GM12878 (cell line): ENCODE data around the gene CNGA1. TPM values are rescaled to one million over a fixed set of nuclear protein-coding genes. Genes with fewer than 3 reads are reported as not detected.

ENCODE experiments used
- ATAC-seq: fragments of 200-7000 bp; cut with Tn5 transposase; 3 replicates; pipeline ENCODE4 v1.9.1; 2020; ENCODE audit warnings: mild to moderate bottlenecking, moderate library complexity
- BruUV-seq: library from RNA; stranded (reverse); fragments of 400-500 nt; replicated peaks from 2 replicates; lab custom pipeline; 2021; lab: Mats Ljungman, UMichigan
- CTCF ChIA-PET: fragments of 300-600 bp; sonication (Branson Sonifier 250); formaldehyde crosslinking; extraction: SDS; loops from one replicate; lab custom pipeline; 2021; ENCODE audit warnings: inconsistent platforms; lab: Yijun Ruan, JAX
- POLR2A ChIA-PET: fragments of 350-600 bp; formaldehyde crosslinking; extraction: SDS; loops from one replicate; lab custom pipeline; 2021; ENCODE audit warnings: inconsistent platforms; lab: Charles Lee
- RAD21 ChIA-PET: fragments of 300-600 bp; sonication (Branson Sonifier 250); formaldehyde crosslinking; loops from one replicate; lab custom pipeline; 2023; ENCODE audit warnings: antibody characterized with exemption; ENCODE audit not compliant: unreplicated experiment; lab: Charles Lee
- SMC1A ChIA-PET: fragments of 300-600 bp; sonication (Branson Sonifier 250); formaldehyde crosslinking; loops from one replicate; lab custom pipeline; 2023; ENCODE audit not compliant: unreplicated experiment, uncharacterized antibody; lab: Charles Lee
- DNase-seq: peaks from one replicate; pipeline ENCODE4 v3.0.0-alpha.2; 2011; ENCODE audit warnings: low read depth, low spot score
- FAIRE-seq: peaks from 3 replicates; lab custom pipeline; 2011; peaks lifted over from hg19 to GRCh38; lab: Jason Lieb, UNC
- H2AFZ ChIP-seq: 2 replicates; pipeline ENCODE4 v1.6.0; 2011; ENCODE audit warnings: low read depth, low read length, control low read depth; ENCODE audit not compliant: control insufficient read depth
- H3K27ac ChIP-seq: 2 replicates; pipeline ENCODE4 v1.5.1; 2011; ENCODE audit warnings: control low read depth; ENCODE audit not compliant: control insufficient read depth, insufficient read depth
- H3K27me3 ChIP-seq, 2 experiments: replicated peaks in 1 of 2; 2 replicates each; pipeline versions ENCODE4 v1.6.0 to v1.6.1; 2011; ENCODE audit warnings: low read length in 1 of 2; ENCODE audit not compliant: control insufficient read depth in 2 of 2, insufficient read depth in 2 of 2
- H3K36me3 ChIP-seq, 2 experiments: 2 replicates each; pipeline ENCODE4 v1.5.1; 2011; ENCODE audit warnings: low read length in 1 of 2; ENCODE audit not compliant: control insufficient read depth in 2 of 2, insufficient read depth in 2 of 2
- H3K4me1 ChIP-seq: 2 replicates; pipeline ENCODE4 v1.6.1; 2011; ENCODE audit warnings: mild to moderate bottlenecking, low read length, moderate library complexity, mixed read lengths; ENCODE audit not compliant: control insufficient read depth, insufficient read depth
- H3K4me2 ChIP-seq: 2 replicates; pipeline ENCODE4 v1.6.0; 2011; ENCODE audit warnings: control low read depth; ENCODE audit not compliant: control insufficient read depth, insufficient read depth
- H3K4me3 ChIP-seq: fragments of 200-600 bp; sonication (generic); 2 replicates; pipeline ENCODE4 v1.5.1; 2016
- H3K79me2 ChIP-seq: 2 replicates; pipeline ENCODE4 v1.6.0; 2011; ENCODE audit warnings: low read length; ENCODE audit not compliant: control insufficient read depth, insufficient read depth
- H3K9ac ChIP-seq: 2 replicates; pipeline ENCODE4 v1.8.0; 2011; ENCODE audit warnings: low read length, control low read depth, mixed read lengths; ENCODE audit not compliant: control insufficient read depth, insufficient read depth
- H3K9me3 ChIP-seq: replicated peaks from 3 replicates; pipeline ENCODE4 v1.5.1; 2011; ENCODE audit warnings: mild to moderate bottlenecking, low read length; ENCODE audit not compliant: control insufficient read depth, insufficient read depth
- H4K20me1 ChIP-seq: 2 replicates; pipeline ENCODE4 v1.6.0; 2011; ENCODE audit not compliant: control insufficient read depth, insufficient read depth
- ATF3 ChIP-seq: IDR thresholded peaks from 2 replicates; pipeline ENCODE4 v1.6.1; 2011; ENCODE audit warnings: low read depth, mild to moderate bottlenecking, low read length, moderate library complexity, borderline replicate concordance; ENCODE audit errors: extremely low read depth
- ATF7 ChIP-seq: fragments of 450-650 bp; IDR thresholded peaks from 2 replicates; pipeline ENCODE4 v1.6.1; 2016; ENCODE audit warnings: low read depth, mild to moderate bottlenecking
- BCL3 ChIP-seq: IDR thresholded peaks from 2 replicates; pipeline ENCODE4 v1.6.1; 2011; ENCODE audit warnings: borderline replicate concordance, low read depth, mild to moderate bottlenecking, moderate library complexity, low read length; ENCODE audit not compliant: insufficient read depth, poor library complexity, severe bottlenecking
- CBFB ChIP-seq: IDR thresholded peaks from 2 replicates; pipeline ENCODE4 v1.6.1; 2016; ENCODE audit warnings: antibody characterized with exemption, low read depth
- CEBPB ChIP-seq, 2 experiments: fragments of 150-350 bp in 1 of 2; IDR thresholded peaks; 2 replicates each; pipeline ENCODE4 v1.6.1; 2012 to 2014; ENCODE audit warnings: low read depth in 2 of 2, low read length in 2 of 2, borderline replicate concordance in 1 of 2, inconsistent platforms in 1 of 2
- EGR1 ChIP-seq, 2 experiments: IDR thresholded peaks; 1 replicate in 1 of 2; 2 replicates in 1 of 2; pipeline ENCODE4 v1.6.1; 2011 to 2012; ENCODE audit warnings: low read depth in 2 of 2, low read length in 2 of 2, borderline replicate concordance in 1 of 2, mild to moderate bottlenecking in 1 of 2, moderate library complexity in 1 of 2
- IKZF2 ChIP-seq, 2 experiments: fragments of 450-650 bp; IDR thresholded peaks; 2 replicates each; pipeline ENCODE4 v1.6.1; 2017; ENCODE audit warnings: mild to moderate bottlenecking in 2 of 2, moderate library complexity in 2 of 2
- KAT2A ChIP-seq: conservative IDR thresholded peaks from 2 replicates; pipeline ENCODE4 v1.6.1; 2011; ENCODE audit warnings: low read depth, low read length; ENCODE audit not compliant: control insufficient read depth
- NKRF ChIP-seq: fragments of 450-650 bp; conservative IDR thresholded peaks from 2 replicates; pipeline ENCODE4 v1.6.1; 2017; ENCODE audit warnings: mild to moderate bottlenecking, moderate library complexity
- POLR2A ChIP-seq: IDR thresholded peaks from 2 replicates; pipeline ENCODE4 v1.6.1; 2011; ENCODE audit warnings: low read depth, mild to moderate bottlenecking, low read length
- POLR2AphosphoS2 ChIP-seq: IDR thresholded peaks from 2 replicates; pipeline ENCODE4 v1.6.1; 2011; ENCODE audit warnings: low read depth, mild to moderate bottlenecking, low read length, improper control_type of control experiment, moderate library complexity
- SMC3 ChIP-seq: IDR thresholded peaks from 2 replicates; pipeline ENCODE4 v1.6.1; 2011; ENCODE audit warnings: low read length, improper control_type of control experiment, borderline replicate concordance
- SRF ChIP-seq, 2 experiments: IDR thresholded peaks; 2 replicates each; pipeline ENCODE4 v1.6.1; 2011; ENCODE audit warnings: low read depth in 2 of 2, low read length in 2 of 2, mild to moderate bottlenecking in 1 of 2, moderate library complexity in 1 of 2
- STAT1 ChIP-seq: fragments of 450-650 bp; conservative IDR thresholded peaks from 2 replicates; pipeline ENCODE4 v1.6.1; 2014; ENCODE audit warnings: antibody characterized with exemption, mild to moderate bottlenecking
- SUPT20H ChIP-seq: IDR thresholded peaks from 2 replicates; pipeline ENCODE4 v1.6.1; 2011; ENCODE audit warnings: low read depth, mild to moderate bottlenecking, low read length, moderate library complexity, borderline replicate concordance; ENCODE audit not compliant: control insufficient read depth
- TCF12 ChIP-seq: IDR thresholded peaks from 2 replicates; pipeline ENCODE4 v1.6.1; 2011; ENCODE audit warnings: low read depth, mild to moderate bottlenecking, low read length
- USF2 ChIP-seq: IDR thresholded peaks from 2 replicates; pipeline ENCODE4 v1.6.1; 2011; ENCODE audit warnings: low read depth, low read length, improper control_type of control experiment, borderline replicate concordance
- WGBS: methylation state at CpG from one replicate; pipeline ENCODE4 v1.1.6; 2016; ENCODE audit warnings: low lambda C conversion rate; ENCODE audit not compliant: insufficient replicate concordance, insufficient coverage; ENCODE audit errors: missing lambda C conversion rate; 5-methylcytosine and 5-hydroxymethylcytosine counted together
- in situ Hi-C: fragments of 300-500 bp; cut with MboI; formaldehyde crosslinking; loops from 9 replicates; pipeline ENCODE4 v1.14.3; 2018; ENCODE audit warnings: mixed read lengths
- intact Hi-C: fragments of 100-400 bp; cut with micrococcal nuclease; formaldehyde crosslinking; loops from one replicate; pipeline ENCODE4 v1.14.2; 2022; ENCODE audit not compliant: unreplicated experiment
- polyA plus RNA-seq, 11 experiments: library from polyadenylated mRNA; depleted of rRNA in 4 of 11; unstranded in 6 of 11; stranded (reverse) in 5 of 11; fragments of >200 nt; fragmentation: Nextera tagmentation in 4 of 11; fragmentation: Illumina TruSeq in 1 of 11; extraction: Ambion mirVana in 4 of 11; extraction: Trizol in 1 of 11; gene quantifications; 1 replicate in 1 of 11; 2 replicates in 10 of 11; pipeline versions ENCODE4 v1.2.1 to v1.2.3, GENCODE V29; 2011 to 2016; ENCODE audit warnings: inconsistent platforms in 2 of 11, missing spikeins in 2 of 11, low read depth in 1 of 11
- total RNA-seq, 4 experiments: library from RNA; depleted of rRNA in 3 of 4; stranded (reverse); fragments of >200 nt in 3 of 4; fragmentation: Illumina TruSeq in 1 of 4; extraction: Trizol in 1 of 4; gene quantifications; 2 replicates each; pipeline versions ENCODE4 v1.2.1 to v1.2.3, GENCODE V29; 2013 to 2021

The CNGA1 gene
- total and polyA plus RNA-seq, 10 of the 15 experiments (the other 5 are each of a cell fraction or from before 2014, with no cell fraction given), result 0.38 to 14.2 (median 5.1) TPM

- DNase-seq (no peak), FAIRE-seq (no peak), ATAC-seq (no peak)
- Histone ChIP-seq H3K4me3 (no peak overlapping the region), H3K79me2 (no peaks in the 10 kb centered on the region), H3K36me3 (no peaks in the 10 kb centered on the region), H3K4me2 (no peak overlapping the region), H3K9me3 (no peaks in the 10 kb centered on the region), H3K4me1 (no peaks in the 10 kb centered on the region), H3K27ac (no peak overlapping the region), H3K9ac (no peak overlapping the region), H2AFZ (no peak overlapping the region), H4K20me1 (no peaks in the 10 kb centered on the region), H3K27me3 (no peaks in the 10 kb centered on the region)
- in situ Hi-C loops, result no loop called here
- POLR2A ChIA-PET, result no interaction called here
- RAD21 ChIA-PET, result interaction anchor here (0.6 to 0.8 kb wide), 2 partner anchors 8 to 658 kb away, joined by 3 read pairs; no protein-coding TSS in a partner anchor
- intact Hi-C loops, result no loop called here
- SMC1A ChIA-PET, result interaction anchor here (1.6 to 1.7 kb wide), 2 partner anchors 9 to 144 kb away, joined by 3 to 5 read pairs; no protein-coding TSS in a partner anchor
- CTCF ChIA-PET, result interaction anchor here (1.1 to 2.3 kb wide), 2 partner anchors 9 to 11 kb away, joined by 6 to 10 read pairs; no protein-coding TSS in a partner anchor
- WGBS, result 63% methylated on average over 10 of the region's 10 CpGs
- BruUV-seq, result no TSS peak
- no peak for TF ChIP-seq POLR2A
- TF ChIP-seq ATF3, result no peak
- no peak for TF ChIP-seq CBFB
- no peak for TF ChIP-seq POLR2AphosphoS2
- TF ChIP-seq STAT1, result no peak
- no peak for TF ChIP-seq NKRF
- TF ChIP-seq TCF12, result no peak
- no peak for TF ChIP-seq SMC3
- TF ChIP-seq CEBPB (IDR thresholded peaks at IDR 0.05; ENCODE audit: borderline replicate concordance in 1 of 2, low read depth in 2 of 2, low read length in 2 of 2), result no peak
- TF ChIP-seq BCL3, result no peak
- no peak for TF ChIP-seq USF2
- TF ChIP-seq SRF (IDR thresholded peaks at IDR 0.05; ENCODE audit: low read depth in 2 of 2, low read length in 2 of 2), result no peak
- TF ChIP-seq EGR1 (IDR thresholded peaks at IDR 0.05; ENCODE audit: borderline replicate concordance in 1 of 2, low read depth in 2 of 2, low read length in 2 of 2), result no peak
- no peak for TF ChIP-seq ATF7
- TF ChIP-seq IKZF2 (IDR thresholded peaks at IDR 0.05), result no peak
- TF ChIP-seq SUPT20H, result no peak
- no peak for TF ChIP-seq KAT2A
Observed at GRCh38 chr4:47942081-47942819, 74.2 kb downstream of the CNGA1 start.
